NCI-H774 (cell line): ENCODE results near the gene PPARA.
"Not testable (repeated sequence)": the region's sequence is repeated elsewhere in the genome, so short reads cannot be mapped to it uniquely, and the experiment has no call there.

Experiments
- DNase-seq: peaks from one replicate; lab custom pipeline; 2025; lab: John Stamatoyannopoulos, UW

Gene PPARA

DNA sequence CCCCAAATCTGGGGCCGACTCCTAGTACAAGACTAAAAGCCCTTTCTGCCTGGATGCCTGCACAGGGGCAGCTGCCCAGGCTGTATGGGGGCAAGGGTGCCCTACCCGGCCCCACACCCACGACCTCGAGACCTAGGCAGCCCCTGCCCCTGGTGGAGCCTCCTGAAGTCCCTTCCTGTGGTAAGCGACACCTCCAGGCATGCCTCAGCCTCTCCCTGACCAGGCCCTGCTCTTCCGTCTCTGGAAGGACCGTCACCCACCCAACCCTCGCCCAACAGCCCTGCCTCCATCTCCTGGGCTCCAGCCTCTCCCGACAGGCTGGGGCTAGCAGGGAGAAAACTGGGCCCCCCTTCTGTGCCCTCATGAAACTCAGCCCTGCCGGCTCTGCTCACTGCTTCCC is 22.8 kb upstream of the PPARA start:
- DNase-seq: no peak

DNA sequence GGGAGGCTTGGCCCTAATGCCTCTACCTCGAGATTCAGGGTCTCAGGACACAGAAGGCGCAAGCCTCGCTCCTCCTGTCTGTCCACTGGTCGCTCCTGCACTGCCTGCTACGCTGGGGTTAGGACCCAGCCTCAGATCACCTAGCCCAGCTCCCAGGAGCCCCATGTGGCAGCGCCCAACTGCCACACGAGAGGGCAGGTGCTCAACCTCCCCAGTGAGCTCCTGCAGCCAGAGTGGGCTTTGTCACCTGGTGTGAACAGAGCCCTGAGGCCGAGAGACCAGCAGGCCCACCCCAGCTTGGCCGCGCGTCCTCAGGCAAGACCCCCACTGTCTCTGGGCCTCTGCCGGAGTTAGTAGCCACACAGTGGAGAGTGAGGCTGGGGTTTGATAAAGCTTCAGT is 21.7 kb upstream of the PPARA start:
- no peak for DNase-seq

DNA sequence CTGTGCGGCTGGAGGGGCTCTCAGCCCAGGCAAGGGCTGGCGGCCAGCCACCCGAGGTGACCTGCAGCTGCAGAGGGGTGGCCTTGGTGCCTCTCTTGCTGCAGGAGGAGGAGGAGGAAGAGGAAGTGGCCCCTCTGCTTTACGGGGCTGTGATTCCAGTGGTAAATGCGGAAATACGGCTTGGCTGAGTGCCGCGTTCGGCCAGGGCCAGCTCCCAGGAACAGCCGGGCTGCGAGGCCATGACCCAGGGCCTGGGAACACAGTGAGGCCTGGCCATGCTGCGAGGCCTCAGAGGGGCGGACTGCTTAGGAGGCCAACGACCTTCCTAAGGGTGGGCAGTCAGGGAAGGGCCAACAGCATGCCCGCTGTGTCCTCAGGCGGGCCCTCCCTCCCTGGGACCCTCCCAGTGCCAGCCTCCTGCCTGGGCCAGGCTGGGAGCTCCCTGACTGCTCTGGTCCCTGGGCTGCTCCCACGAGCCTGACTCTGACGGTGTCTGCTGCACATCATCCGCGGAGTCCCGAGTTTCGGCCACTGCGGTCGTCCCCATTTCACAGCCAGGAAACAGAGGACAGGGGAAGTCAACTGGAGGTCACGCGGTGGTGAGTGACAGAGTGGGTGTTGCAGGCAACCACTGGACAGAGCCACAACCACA is 20.8 kb upstream of the PPARA start:
- DNase-seq: no peak

- no peak for DNase-seq
Measured at GRCh38 chr22:46131151-46131587, 19.2 kb upstream of the PPARA start.

DNA sequence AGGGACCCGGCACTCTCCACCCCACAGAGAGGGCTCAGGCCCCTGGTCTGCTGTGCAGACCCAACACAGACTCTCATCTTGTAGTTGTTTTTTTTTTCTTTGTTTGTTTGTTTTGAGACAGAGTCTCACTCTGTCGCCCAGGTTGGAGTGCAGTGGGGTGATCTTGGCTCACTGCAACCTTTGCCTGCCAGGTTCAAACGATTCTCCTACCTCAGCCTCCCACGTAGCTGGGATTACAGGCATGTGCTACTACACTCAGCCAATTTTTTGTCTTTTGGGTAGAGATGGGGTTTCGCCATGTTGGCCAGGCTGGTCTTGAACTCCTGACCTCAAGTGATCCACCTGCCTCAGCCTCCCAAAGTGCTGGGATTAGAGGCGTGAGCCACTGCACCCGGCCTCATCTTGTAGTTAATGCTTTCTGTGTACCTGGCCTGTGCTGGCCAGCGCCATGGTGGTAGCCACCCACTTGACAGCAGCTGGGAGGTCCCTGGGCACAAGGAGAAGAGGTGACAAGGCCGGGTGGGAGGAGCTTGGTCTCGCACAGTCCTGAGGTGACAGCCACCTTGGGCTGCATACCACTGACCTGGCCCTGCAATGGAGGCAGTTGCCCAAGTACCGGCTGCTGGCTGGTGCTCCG is 18.0 kb upstream of the PPARA start:
- not testable (repeated sequence) for DNase-seq

DNA sequence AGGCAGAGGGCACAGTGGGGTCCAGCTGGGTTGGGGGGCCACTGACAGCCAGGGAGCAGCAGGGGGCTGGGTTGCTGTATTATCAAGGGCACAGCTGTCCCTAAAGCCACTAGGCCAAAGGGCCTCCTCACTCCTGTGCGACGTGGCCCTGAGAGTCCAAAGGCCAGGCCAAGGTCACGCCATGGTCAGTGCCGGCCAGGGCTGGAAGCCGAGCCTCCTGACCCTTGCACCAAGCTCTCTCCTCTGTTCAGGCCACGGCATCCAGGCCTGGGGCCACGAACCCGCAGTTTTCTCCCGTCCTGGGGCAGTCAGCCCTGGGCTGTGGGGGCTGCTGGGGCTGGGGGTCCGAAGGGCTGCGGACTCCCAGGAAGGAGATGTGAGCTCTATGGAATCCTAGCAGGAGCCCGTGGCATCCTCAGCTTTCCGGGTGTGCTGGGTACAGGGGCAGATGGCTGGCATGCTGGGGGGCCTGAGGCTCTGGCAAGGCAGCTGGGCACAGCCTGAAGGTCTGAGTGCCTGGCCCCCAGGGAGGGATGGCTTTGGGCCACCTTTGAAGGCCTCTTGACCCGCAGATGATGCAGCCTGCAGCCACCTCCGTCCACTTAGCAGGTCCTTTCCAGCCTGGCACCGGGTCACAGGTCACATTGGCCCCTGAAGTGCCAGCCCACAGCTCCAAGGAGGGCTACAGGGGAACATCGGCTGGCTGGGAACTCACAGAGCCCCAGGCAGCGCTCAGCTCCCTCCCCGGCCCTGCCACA is 17.3 kb upstream of the PPARA start:
- DNase-seq: no peak

GRCh38 chr22:46133588-46133855 is 16.8 kb upstream of the PPARA start:
- no peak for DNase-seq

GRCh38 chr22:46134111-46134705 is 16.1 kb upstream of the PPARA start:
- no peak for DNase-seq

GRCh38 chr22:46135611-46136485 is 14.5 kb upstream of the PPARA start:
- no peak for DNase-seq

GRCh38 chr22:46136486-46137217 is 13.7 kb upstream of the PPARA start:
- no peak for DNase-seq

- DNase-seq: no peak
Measured at GRCh38 chr22:46137218-46137766, 13.0 kb upstream of the PPARA start.

DNA sequence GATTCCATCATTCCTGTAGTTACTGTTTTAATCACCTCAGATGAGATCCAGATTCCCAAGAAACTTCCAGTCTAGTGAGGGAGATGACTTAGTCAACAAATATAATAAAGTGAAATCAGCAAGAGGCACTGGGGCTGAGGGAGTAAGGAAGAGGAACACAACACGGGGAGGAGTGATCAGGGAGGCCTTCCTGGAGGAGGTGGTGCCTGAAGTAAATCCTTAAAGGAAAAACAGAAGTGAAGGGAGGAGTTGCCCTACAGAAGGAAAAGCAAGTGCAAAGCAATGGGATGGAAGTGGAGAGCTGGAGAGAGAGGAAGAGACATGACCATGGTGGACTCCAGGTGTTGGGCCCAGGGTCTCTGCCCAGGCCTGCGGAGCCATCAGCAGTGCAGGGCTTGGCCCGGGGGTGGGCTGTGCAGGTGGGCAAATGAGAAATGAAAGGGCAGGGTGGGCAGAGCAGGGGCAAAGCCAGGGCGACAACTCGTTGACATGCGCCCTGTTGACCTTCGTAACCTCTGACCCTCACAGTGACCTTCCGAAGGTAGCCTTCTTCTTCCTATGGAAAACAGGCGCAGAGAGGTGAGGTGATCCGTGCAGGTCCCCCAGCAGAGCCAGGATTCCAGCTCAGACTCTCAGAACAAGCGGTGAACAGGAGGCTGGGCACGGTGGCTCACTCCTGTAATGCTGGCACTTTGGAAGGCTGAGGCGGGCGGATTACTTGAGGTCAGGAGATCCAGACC is 12.1 kb upstream of the PPARA start:
- no peak for DNase-seq

DNA sequence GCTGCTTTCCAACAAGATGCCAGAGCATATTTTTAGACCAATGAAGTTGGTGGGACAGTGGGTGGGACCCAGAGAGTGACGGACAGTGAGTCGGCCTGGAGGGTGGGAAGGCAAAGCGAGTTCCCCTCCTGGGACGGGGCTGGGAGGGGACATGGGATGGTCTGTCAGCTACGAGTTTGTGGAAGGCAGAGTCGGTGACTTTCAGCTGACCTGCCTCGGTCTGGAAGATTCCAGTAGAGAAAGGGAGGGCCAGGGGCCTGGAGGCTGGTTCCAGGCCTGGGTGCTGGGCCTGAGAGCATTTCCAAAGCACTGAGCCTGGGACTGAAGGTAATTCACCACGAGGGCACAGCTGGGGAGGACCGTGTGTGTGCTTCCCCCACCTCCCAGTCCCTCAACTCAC is 10.9 kb upstream of the PPARA start:
- not testable (repeated sequence) for DNase-seq

- no peak for DNase-seq
Measured at GRCh38 chr22:46139895-46140350, 10.4 kb upstream of the PPARA start.

DNA sequence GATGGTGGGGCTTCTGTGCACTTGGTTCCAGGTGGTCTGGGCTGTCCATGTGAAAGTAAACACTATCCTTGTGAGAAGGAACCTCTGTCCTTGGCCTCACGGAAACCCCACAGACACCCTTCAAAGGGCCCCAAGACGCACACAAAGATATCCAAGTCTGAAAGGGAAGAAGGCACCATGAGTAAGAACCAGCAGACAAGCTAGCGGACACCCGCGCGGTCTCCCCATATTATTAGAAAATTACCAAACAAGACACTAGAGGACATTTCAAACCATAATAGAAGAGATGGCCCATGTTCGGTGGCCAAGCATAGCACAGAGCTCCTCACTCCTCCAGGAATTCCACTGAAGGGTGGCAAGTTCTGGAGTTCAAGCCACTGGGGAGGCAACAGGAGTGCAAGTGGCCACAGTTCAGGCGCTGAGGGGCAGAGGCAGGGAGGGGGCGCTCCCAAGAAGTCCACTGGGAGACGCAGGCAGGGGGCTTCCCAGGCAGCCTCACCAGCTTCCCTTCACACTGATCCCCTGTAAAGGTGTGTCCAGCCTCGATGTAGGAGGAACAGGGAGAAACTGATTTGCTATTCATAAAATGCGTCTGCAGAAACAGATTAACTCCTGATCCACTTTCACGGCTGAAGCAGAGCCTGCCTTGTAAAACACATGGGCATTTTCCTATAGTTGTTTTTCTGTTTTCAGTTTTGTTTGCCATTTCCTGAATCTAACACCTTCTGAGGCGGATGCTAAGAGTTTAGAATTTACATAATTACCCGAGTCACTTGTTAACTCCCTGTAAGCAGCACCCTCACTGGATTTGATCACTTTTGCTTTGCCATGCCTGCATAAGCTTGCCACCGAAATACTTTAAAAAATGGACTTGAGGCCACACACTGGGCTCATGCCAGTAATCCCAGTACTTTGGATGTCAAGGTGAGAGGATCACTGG is 9.1 kb upstream of the PPARA start:
- no peak for DNase-seq

GRCh38 chr22:46142548-46143490 is 7.5 kb upstream of the PPARA start:
- no peak for DNase-seq

GRCh38 chr22:46143491-46144147 is 6.7 kb upstream of the PPARA start:
- DNase-seq: no peak
